SIG-M5 treated with dmso at 0.1 percent for 504 hours (cell line): ENCODE measurements around the gene CRELD2.

Experiments
- DNase-seq: peaks from one replicate; lab custom pipeline; 2025; ENCODE audit not compliant: unreplicated experiment; lab: John Stamatoyannopoulos, UW

Gene CRELD2

DNA sequence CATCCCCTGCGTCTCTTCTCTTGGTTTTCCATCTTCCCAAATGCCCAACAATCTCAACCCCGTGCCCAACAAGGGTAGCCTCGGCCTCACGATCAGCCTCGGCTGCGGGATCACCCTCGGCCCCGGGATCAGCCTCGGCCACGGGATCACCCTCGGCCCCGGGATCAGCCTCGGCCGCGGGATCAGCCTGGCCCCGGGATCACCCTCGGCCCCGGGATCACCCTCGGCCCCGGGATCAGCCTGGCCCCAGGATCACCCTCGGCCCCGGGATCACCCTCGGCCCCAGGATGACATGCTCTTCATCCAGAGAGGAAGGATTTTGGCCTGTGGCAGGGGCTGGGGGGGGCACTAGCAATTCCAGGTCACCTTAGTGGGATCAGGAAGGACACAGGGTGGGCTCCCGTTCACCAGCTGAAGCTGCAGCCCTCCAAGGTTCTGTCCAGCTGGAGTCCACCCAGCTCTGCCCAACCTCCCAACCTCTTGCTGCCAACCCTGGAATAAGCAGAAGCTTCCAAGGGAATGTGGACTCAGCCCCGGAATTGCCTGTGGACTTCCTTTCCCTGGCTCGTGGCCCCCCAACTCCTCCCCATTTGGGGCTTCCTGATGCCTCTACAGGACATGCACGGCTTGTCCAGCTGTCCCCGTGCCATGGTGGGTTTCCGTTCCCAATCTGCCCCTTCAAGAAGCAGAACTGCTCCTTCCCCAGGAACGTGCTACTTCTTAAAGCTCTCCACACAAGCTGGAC, 6.4 kb upstream of the CRELD2 start:
- no peak for DNase-seq

DNA sequence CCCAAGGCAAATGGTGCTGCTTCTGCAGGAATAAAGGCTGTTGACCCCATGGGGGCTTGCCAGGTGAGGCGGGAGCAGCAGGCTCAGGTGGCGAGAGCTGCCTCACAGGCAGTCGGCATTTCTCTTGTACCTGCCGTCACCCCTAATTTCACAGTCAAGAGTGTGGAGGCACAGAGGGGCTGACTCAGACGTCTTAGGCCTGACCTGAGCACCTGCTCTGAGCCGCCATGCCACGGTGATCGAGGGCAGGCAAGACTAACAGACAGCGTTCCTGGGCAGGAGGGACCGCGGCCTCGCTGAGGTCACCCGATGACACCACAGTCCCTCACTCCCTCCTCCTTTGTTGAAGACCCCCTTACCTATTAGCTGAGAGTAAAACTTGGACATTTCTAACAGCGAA, 5.4 kb upstream of the CRELD2 start:
- DNase-seq, result no peak

DNA sequence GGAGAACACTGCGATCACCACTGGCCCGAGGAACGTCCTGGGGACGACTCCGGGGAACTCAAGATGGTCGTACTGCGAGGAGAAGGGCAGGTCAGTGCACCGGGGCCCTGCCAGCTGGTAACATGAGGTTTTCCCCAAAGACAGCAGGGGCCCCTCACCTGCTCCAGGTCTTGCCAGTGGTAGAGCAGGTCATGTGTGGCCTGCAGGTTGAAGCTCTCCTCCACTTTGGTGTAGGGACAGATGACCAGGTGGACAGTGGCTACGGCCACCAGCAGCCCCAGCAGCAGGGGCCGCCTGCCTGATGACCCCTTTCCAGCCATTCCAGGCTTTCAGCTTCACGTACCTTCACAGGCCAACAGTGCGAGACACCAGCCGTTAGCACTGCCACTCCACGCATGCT, 5.0 kb upstream of the CRELD2 start:
- no peak for DNase-seq

DNA sequence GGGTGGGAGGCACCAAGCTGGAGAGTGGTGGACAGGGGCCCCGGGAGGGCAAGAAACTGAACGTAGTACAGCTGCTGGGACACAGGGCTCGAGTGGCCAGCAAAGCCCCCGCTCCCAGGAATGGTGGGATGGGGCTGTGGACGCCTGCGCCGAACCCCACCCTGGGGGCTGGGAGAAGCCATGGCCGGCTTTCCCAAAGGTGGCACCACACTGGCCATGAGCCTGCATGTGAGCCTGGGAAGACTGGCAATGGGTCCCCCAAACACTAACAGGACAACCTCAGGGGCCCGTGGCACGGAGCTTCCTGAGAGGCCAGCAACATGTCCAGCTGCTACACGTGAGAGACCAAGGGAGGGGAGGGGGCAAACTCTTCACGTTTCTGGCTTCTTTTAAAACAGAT, 4.2 kb upstream of the CRELD2 start:
- DNase-seq, result no peak

DNA sequence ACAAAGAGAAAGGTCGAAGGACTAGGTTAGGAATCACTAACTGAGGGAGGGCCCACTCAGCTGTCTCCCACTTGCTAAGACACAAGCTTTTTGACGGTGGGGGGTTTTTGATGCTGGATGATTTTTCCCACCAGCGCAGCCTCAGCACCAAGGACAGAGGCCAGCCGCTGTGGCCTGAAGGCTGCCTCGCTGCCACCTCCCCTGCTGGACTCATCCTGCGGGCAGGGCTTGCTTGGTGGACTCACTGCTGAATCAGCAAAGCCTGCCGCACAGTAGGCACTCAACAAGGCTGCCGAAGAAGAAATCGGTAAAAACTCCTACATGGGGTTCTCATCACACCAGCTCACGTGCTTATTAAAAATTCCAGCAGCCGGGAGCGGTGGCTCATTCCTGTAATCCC, 2.8 kb upstream of the CRELD2 start:
- no peak for DNase-seq

DNA sequence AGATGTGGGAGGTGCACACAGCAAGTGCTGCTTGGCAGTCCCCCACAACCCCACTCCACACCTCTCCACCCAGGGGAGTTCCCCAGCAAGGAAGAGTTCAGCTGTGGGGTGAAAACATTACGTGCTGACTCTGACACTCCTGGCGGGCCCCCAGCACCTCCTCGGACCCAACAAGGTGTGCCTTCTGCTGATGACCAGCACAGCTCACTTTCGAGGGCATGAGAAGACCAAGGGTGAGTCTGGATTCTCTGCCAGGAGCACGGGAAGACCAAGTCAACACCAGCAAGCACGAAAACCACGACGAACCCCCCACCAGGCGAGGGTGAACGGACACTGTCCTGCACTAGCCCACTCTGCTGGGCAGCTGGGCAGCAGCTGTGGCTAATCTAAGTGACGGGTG, 1.6 kb upstream of the CRELD2 start:
- no peak for DNase-seq

DNA sequence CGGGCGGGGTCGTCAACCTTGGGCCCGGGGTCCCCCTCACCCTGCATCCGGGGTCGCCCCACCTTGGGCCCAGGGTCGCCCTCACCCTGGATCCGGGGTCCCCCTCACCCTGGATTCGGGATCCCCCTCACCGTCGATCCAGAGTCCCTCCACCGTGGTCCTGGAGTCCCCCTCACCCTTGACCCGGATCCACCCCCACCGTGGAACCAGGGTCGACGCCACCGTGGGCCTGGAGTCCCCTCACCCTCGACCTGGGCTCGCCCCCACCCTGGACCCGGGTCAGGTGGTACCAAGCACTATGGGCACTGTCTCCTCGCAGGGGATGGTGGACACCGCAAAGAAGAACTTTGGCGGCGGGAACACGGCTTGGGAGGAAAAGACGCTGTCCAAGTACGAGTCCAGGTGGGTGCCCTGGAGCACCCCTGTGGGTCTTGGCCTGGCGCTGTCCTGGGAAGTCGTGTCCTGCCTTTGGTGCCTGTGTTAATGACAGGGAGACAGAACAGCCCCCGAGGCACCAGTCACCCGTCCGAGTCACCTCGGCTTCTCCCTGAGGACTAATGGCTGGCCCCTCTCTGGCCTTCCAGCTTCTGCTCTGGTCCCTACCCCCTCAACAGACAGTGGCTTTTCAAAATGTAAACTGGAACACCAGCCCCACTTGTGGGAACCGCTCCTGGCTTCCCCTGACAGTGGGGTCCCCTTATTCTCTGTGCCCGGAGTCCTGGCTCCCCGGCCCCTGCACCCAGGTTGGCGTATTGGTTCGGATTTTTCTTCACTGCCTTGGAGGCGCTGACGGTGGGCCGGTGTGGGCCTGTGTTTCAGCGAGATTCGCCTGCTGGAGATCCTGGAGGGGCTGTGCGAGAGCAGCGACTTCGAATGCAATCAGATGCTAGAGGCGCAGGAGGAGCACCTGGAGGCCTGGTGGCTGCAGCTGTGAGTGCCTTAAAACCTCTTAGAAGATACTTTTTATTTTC, 762 bp downstream of the CRELD2 start:
- DNase-seq, result no peak

DNA sequence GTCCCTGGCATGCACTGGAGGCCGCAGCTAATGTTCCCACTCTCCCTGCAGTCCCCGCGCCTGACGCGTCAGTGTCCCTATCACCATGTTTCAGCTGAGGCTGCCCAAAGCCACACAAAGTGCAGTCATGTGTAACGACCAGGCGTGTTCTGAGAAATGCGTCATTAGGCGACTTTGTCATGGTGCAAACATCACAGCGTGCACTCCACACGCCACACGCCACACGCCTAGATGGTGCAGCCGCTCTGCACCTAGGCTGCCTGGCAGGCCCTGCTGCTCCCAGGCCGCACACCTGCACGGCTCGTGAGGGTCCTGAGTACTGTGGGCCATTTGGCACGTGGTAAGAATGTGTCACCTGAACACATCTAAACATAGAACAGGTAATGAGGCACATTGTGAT, 2.4 kb downstream of the CRELD2 start:
- no peak for DNase-seq

DNA sequence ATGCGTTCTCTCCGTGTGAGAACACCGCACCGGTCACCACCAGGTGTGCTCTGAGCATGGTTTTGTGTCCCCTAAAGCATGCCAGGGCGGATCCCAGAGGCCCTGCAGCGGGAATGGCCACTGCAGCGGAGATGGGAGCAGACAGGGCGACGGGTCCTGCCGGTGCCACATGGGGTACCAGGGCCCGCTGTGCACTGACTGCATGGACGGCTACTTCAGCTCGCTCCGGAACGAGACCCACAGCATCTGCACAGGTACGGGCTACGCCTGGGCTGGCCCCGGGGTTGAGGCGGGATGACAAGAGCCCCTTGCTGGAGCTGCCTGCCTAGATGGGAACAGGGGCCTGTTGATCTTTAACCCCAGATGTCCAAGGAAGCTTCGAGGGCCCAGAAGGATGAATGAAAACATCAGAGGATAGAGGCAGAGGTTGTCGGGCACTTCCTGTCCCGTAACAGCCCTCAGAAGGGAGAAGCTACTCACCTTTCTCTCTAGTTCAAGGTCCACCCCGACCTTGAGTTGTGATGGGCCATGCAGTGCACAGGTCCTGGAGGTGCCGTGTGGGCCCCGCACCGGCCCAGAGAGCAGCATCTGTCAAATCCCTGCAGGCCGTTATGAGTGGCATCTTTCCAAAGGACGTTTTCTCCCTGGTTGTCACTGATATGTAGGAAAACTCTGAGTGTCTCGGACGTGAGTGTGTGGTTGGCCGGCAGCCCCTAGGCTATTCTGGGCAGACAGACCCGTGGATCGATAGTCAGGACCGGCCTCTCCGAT, 3.3 kb downstream of the CRELD2 start:
- DNase-seq, result no peak

DNA sequence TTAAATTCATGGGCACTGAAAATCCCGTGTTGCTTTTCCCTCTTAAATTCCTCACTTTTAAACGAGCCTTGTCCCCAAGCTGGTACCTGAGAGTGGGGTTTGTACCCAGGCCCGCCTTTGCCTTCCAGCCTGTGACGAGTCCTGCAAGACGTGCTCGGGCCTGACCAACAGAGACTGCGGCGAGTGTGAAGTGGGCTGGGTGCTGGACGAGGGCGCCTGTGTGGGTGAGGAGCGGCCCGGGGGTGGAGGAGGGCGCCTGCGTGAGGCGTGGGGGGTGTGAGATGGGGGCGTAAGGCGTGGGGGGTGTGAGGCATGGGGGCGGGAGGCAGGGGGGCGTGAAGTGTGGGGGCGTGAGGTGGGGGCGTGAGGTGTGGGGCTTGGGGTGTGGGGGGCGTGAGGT, 4.0 kb downstream of the CRELD2 start:
- no peak for DNase-seq

DNA sequence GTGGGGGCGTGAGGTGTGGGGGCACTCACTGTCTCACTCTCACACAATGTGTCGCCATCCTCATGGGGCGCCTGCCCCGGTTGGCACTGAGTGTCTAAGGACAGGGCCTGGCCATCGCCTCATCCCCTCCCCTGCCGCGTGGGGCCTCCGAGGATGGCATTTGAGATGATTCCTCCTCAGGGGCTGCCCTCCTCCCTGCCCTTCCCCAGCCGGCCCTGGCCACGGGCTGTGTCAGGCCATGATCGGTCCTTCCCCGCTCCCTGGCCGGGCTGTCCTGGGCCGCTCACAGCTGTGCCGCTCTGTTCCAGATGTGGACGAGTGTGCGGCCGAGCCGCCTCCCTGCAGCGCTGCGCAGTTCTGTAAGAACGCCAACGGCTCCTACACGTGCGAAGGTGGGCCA, 4.5 kb downstream of the CRELD2 start:
- no peak for DNase-seq

DNA sequence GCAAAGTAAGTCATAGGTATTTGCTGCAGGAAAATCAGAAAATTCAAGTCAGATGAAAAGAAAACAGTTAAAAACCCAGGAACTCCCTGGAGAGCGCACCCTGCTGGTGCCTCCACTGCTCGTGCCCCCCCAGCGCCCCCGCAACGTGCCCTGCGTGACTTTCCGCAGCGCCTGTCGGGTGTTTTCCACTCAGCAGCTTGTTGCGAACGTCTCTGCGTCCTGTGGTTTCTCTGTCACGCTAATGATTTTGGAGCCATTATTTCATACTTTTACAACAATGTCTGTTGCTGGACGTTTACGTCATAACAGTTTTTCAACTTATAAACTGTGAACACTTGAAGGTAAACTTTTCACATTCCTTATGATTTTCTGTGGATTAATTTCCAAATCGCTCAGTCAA, 5.0 kb downstream of the CRELD2 start:
- DNase-seq, result no peak

DNA sequence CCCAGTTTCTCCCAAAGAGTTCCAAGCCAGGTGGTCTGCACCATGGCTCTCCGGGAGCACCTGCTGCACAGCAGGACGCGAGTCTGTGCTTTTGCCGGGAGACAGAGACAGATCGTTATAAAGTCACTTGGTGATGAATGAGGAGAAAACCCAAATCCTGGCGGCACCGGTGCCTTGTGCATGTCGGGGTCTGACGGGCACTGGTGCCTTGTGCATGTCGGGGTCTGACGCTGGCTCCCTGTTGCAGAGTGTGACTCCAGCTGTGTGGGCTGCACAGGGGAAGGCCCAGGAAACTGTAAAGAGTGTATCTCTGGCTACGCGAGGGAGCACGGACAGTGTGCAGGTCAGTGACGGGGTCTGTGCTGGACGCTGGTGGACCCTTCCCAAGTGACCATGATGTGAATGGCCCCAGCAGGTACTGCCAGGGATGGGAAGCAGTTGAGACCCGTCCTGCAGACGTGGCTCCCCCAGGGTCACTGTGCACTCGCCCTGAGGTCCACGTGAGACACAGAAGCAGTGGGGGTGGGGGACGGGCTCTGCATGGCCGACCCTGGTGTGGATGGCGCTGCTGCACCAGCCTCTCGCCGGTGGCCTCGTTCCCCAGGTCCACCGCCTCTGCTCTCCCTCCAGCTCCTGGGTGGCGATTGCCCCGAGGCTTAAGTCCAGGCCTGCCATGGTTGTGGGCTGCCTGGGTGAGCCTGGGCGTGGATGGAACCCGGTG, 5.8 kb downstream of the CRELD2 start:
- no peak for DNase-seq

DNA sequence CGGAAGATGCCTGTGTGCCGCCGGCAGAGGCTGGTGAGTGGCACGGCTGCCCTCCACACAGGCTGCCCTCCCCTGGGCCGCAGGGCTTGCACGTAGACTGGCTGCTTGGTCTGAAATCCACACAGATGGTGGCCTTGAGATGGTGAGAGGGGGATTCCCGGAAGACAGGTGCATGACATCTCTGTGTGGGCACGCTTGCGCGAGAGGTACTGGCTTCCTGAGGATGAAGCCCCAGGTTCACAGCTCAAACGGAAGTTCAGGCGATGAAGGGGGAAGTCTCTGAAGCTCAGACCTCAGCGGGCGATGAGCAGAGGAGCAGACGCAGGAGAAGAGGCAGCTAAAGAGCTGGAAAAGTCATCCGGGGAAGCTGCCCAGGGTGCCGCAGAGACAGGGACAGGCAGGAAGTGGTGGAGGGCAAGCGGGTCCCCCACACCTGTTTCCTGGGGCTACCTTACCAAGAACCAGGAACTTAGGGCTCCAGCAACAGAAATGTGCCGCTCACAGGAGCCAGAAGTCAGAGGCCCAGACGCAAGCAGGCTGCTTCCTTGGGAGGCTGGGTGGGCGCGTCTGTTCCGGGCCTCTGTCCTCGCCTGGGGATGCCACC, 7.2 kb downstream of the CRELD2 start:
- no peak for DNase-seq

DNA sequence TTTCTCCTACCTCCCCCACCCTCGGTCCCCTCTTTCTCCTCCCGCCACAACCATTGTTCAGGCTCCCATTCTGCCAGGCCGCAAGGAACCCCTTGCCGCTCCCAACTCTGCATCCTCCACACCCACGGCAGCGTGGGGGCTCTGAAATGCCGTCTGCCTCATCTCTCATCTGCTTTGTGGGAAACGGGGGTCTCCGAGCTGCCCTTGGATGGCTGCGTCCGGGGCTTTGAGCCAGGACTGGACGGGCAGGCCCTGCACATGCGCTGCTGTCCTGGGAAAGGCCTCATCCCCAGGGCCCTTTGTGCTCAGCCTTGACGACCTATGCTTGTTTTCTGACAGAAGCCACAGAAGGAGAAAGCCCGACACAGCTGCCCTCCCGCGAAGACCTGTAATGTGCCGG, 8.5 kb downstream of the CRELD2 start:
- DNase-seq, result no peak

DNA sequence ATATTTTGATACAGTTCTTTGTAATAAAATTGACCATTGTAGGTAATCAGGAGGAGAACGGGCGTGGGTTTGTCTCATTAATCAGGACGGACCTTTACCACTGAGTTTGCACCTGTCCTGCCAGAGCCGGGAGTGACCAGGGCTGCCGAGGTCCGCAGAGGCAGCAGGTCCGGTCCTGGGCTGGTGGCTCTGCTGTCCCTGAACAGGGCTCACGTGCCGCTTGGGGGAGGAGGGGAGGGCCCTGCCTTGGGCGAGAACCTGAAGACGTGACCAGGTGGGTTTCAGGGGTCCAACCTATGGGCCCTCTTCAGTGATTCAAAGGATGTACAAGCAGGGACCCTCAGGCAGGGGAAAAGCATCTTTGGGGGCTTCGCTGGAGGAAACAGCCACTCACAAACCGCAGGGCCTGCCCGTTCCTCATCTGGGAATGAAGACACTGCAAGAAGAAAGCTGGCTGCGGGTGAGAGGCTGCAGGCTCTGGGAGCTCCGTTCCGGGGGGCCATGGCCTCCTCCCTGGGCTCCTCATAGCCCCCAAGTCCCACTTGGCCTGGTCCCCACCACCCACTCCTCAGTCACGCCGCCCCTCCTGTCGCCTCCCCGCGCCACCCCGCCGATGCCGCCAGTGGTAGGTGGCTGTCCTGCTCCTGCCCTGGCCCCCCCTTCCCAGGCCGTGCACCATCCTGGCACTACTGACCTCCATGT, 9.2 kb downstream of the CRELD2 start:
- no peak for DNase-seq

DNA sequence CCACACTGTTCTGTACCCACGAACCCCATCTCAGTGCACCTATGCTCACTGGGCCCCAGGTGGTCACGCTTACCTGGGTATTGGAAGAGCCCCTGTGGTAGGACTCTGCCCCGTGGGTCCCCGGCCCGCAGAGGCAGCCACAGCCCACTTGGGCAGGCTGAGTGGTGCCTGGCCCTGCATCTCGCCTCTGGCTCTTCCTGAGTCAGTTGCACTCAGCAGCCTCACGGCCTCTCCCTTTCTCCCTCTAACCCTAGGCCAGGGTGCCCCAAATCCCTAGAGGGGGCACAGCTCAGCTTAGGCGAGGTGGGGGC, 9.7 kb downstream of the CRELD2 start:
- no peak for DNase-seq

DNA sequence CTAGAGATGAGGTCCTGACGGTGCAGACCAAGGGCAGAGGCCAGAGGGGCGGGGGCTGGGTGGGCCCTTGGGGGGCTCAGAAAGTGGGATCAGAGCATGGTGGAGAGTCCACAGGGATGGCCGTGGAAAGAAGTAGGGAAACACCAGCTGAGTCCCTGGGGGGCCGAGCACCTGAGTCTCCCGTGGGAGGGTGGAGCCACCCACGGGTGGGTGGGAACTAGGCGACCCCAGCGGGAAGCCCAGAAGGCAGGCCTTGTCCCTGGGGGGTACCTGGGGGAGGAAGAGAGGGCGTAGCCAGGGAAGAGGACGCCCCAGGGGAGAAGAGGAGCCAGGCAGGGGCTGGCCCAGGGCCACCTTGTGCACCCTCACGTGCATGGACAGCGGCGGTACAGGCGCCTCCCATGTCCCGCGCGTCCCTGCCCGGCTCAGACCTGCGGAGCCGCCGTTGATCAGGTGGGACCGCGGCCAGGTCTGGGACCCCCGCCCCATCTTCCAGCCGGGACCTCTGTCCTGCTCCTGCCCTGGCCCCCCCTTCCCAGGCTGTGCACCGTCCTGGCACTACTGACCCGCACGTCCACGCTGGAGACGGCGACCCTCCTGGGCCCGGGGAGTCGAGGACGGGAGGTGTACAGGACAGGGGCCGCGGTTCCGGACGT, 10.2 kb downstream of the CRELD2 start:
- no peak for DNase-seq

DNA sequence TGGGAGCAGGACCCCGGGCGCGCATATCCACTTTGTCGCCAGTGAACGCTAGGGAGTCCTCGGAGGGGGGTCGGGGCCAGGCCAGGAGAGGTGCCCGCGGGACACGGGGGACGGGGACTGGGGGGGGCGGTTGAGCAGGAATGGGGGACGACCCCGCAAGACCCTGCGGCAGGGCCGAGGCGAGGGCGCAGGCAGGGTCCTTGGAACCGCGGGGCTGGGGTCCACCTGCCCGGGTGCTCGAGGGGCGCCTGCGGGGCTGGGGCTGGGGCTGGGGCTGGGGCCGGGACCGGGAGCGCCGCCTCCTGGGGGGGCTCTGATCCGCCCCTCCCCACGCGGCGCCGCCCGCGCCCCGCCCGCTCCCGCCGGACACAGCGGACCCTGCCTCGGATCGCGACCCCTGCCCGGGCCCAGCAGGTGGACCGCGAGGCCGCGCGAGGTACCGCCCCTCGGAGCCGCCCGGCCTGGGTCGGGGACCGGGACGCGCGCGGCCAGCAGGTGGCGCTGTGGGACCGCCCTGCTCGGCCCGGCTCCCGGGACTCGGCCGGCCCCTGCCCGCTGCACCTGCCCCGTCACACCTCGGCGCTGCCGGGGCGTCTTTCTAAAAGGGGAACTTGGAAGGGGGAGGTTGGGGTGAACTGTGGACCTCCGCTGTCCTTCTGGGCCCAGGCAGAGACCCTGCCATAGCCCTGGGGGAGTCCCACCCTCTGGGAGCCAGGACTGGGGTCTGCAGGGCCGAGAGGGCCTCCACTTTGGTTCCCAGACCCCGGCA, 11.0 kb downstream of the CRELD2 start:
- DNase-seq, result peak; percentile 7
